Esophagus squamous epithelium (tissue), 4 donors: ENCODE measurements around the gene TMEM272.

Experiments
- POLR2A ChIP-seq, 4 donors: fragments of 450-650 bp; IDR thresholded peaks; one replicate each; pipeline ENCODE4 v1.6.1; 2017; ENCODE audit warnings: antibody characterized with exemption in 4 of 4, mild to moderate bottlenecking in 4 of 4, moderate library complexity in 3 of 4
- TF ChIP-seq, protein P1 (sequence below), 6 experiments: fragments of 450-650 bp in 4 of 6; fragments of 200-600 bp in 2 of 6; sonication (generic) in 2 of 6; IDR thresholded peaks; one replicate each; pipeline ENCODE4 v1.5.1; 2016 to 2019; ENCODE audit warnings: antibody characterized with exemption in 6 of 6, mild to moderate bottlenecking in 4 of 6, moderate library complexity in 4 of 6

DNA sequence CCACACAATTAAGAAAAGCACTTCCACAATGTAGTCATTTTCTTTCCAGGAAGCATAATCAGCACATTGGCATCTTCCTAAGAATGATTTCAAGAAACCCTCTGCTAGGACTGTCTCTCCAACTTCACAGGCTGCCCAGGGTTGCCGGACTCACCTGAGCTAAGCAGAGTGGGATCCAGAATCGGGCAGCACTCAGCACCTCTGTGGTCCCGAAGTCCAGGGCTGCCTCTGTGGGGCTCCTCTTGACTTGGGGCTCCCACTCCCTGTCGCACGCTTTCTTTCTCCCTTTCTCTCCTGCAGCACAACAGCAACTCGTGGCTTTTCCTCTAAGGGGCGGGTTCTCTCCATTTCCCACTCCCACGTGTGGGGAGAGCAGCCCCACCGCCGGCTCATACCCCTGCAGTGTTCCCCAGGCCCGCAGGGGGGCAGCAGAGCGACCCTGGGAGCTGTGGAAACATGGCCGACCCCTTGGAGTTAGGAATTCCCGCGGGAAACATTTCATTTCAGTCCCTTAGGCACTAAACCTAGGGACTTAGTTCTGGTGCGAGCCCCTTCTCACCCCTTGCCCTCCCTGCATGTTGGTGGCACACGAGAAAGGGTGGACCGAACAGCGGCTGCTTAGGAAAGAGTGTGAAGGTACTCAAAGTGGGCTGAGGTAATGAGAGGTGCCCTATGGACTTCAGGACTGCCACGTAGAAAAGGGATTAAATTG is at the start of gene TMEM272:
- TF ChIP-seq, protein P1, sequence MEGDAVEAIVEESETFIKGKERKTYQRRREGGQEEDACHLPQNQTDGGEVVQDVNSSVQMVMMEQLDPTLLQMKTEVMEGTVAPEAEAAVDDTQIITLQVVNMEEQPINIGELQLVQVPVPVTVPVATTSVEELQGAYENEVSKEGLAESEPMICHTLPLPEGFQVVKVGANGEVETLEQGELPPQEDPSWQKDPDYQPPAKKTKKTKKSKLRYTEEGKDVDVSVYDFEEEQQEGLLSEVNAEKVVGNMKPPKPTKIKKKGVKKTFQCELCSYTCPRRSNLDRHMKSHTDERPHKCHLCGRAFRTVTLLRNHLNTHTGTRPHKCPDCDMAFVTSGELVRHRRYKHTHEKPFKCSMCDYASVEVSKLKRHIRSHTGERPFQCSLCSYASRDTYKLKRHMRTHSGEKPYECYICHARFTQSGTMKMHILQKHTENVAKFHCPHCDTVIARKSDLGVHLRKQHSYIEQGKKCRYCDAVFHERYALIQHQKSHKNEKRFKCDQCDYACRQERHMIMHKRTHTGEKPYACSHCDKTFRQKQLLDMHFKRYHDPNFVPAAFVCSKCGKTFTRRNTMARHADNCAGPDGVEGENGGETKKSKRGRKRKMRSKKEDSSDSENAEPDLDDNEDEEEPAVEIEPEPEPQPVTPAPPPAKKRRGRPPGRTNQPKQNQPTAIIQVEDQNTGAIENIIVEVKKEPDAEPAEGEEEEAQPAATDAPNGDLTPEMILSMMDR (IDR thresholded peaks at IDR 0.05), result peak; percentile 32 to 74 (median 60)
- no peak for TF ChIP-seq POLR2A (IDR thresholded peaks at IDR 0.05)
